GM23338 (cell line): Measurements from ENCODE around the gene CRYL1.

Experiments used
- CREB1 ChIP-seq: fragments of 250-450 bp; sonication (Bioruptor Pico); IDR thresholded peaks from 2 replicates; pipeline ENCODE4 v1.5.0; 2020; ENCODE audit warnings: low read depth, mild to moderate bottlenecking, moderate library complexity
- CTCF ChIP-seq, 2 experiments: fragments of 200-600 bp in 1 of 2; sonication (generic) in 1 of 2; conservative IDR thresholded peaks; 2 replicates each; pipeline versions ENCODE4 v1.5.1 to v1.6.1; 2016 to 2017; ENCODE audit warnings: antibody characterized with exemption in 2 of 2, low read depth in 2 of 2, mild to moderate bottlenecking in 2 of 2, moderate library complexity in 1 of 2
- ETS1 ChIP-seq: IDR thresholded peaks from 2 replicates; pipeline ENCODE4 v1.6.1; 2016; ENCODE audit warnings: antibody characterized with exemption
- EZH2 ChIP-seq: fragments of 200-600 bp; sonication (generic); IDR thresholded peaks from one replicate; pipeline ENCODE4 v1.8.0; 2017; ENCODE audit warnings: antibody characterized with exemption, mild to moderate bottlenecking, low read depth; ENCODE audit not compliant: unreplicated experiment
- EZH2phosphoT487 ChIP-seq: fragments of 200-600 bp; sonication (generic); IDR thresholded peaks from one replicate; pipeline ENCODE4 v1.8.1; 2018; ENCODE audit warnings: antibody characterized with exemption; ENCODE audit not compliant: unreplicated experiment
- JUNB ChIP-seq: IDR thresholded peaks from one replicate; pipeline ENCODE4 v1.6.1; 2016; ENCODE audit warnings: antibody characterized with exemption; ENCODE audit not compliant: unreplicated experiment
- NANOG ChIP-seq: IDR thresholded peaks from 2 replicates; pipeline ENCODE4 v1.6.1; 2016; ENCODE audit warnings: antibody characterized with exemption, borderline replicate concordance
- POLR2AphosphoS5 ChIP-seq: IDR thresholded peaks from 2 replicates; pipeline ENCODE4 v1.6.1; 2016; ENCODE audit warnings: antibody characterized with exemption, low read depth
- REST ChIP-seq: IDR thresholded peaks from one replicate; pipeline ENCODE4 v1.6.1; 2018; ENCODE audit warnings: antibody characterized with exemption; ENCODE audit not compliant: unreplicated experiment
- STAT1 ChIP-seq: IDR thresholded peaks from one replicate; pipeline ENCODE4 v1.6.1; 2016; ENCODE audit warnings: antibody characterized with exemption; ENCODE audit not compliant: unreplicated experiment
- ZNF114 ChIP-seq: fragments of 250-450 bp; sonication (Bioruptor Pico); IDR thresholded peaks from 2 replicates; pipeline ENCODE4 v1.5.0; 2020; ENCODE audit warnings: mild to moderate bottlenecking, moderate library complexity

- no peak for TF ChIP-seq CTCF (conservative IDR thresholded peaks at IDR 0.05; ENCODE audit: low read depth in 2 of 2)
- no peak for TF ChIP-seq POLR2AphosphoS5
- TF ChIP-seq EZH2phosphoT487: no peak
- no peak for TF ChIP-seq EZH2
- TF ChIP-seq CREB1 (CRISPR knock-in tag): no peak
- no peak for TF ChIP-seq REST
- no peak for TF ChIP-seq NANOG
- no peak for TF ChIP-seq JUNB
- no peak for TF ChIP-seq ZNF114 (CRISPR knock-in tag)
- no peak for TF ChIP-seq STAT1
- no peak for TF ChIP-seq ETS1
Observed at GRCh38 chr13:20407759-20408158, 117.9 kb downstream of the CRYL1 start.
